Kidney (tissue), 14 donors: Measurements from ENCODE around the gene SLC4A5. TPM values are rescaled to one million over a fixed set of nuclear protein-coding genes. Genes with fewer than 3 reads are reported as not detected.
A peak's percentile ranks its signal among the peaks of the same experiment; 100 is the strongest.

Experiments
- DNase-seq, 5 donors: peaks; one replicate each; pipeline ENCODE4 v3.0.0-alpha.2; 2013 to 2020
- FAIRE-seq: peaks from 2 replicates; lab custom pipeline; 2012; peaks lifted over from hg19 to GRCh38; lab: Jason Lieb, UNC
- H3K27ac ChIP-seq, 2 donors: one replicate each; pipeline ENCODE4 v1.7.0; 2013; ENCODE audit warnings: low read depth in 2 of 2, low read length in 2 of 2, inconsistent platforms in 1 of 2
- H3K27me3 ChIP-seq: one replicate; pipeline ENCODE4 v1.7.1; 2013; ENCODE audit warnings: low read length, inconsistent platforms; ENCODE audit not compliant: control insufficient read depth, insufficient read depth
- H3K36me3 ChIP-seq, 3 donors: one replicate each; pipeline versions ENCODE4 v1.7.0 to v1.7.1; 2013; ENCODE audit warnings: low read length in 3 of 3, control low read depth in 1 of 3, inconsistent platforms in 1 of 3; ENCODE audit not compliant: insufficient read depth in 3 of 3, control insufficient read depth in 2 of 3
- H3K4me1 ChIP-seq, 3 donors: one replicate each; pipeline versions ENCODE4 v1.7.0 to v1.7.1; 2013; ENCODE audit warnings: low read length in 3 of 3, inconsistent platforms in 1 of 3, low read depth in 1 of 3; ENCODE audit not compliant: control insufficient read depth in 2 of 3, insufficient read depth in 2 of 3
- H3K4me3 ChIP-seq, 3 donors: one replicate each; pipeline versions ENCODE4 v1.7.0 to v1.8.1; 2013; ENCODE audit warnings: low read length in 3 of 3, control low read depth in 1 of 3, inconsistent platforms in 1 of 3
- H3K9ac ChIP-seq, 3 donors: one replicate each; pipeline versions ENCODE4 v1.7.0 to v1.7.1; 2013; ENCODE audit warnings: low read length in 3 of 3, control low read depth in 1 of 3, inconsistent platforms in 1 of 3
- H3K9me3 ChIP-seq, 3 donors: one replicate each; pipeline versions ENCODE4 v1.7.0 to v1.7.1; 2013; ENCODE audit warnings: low read length in 3 of 3, control low read depth in 1 of 3, inconsistent platforms in 1 of 3; ENCODE audit not compliant: control insufficient read depth in 2 of 3, insufficient read depth in 1 of 3
- CTCF ChIP-seq: IDR thresholded peaks from 3 replicates; pipeline ENCODE4 v1.5.1; 2012; ENCODE audit warnings: mild to moderate bottlenecking, moderate library complexity, borderline replicate concordance; ENCODE audit not compliant: insufficient read depth; ENCODE audit errors: extremely low read depth
- intact Hi-C: fragments of 100-400 bp; cut with DNase I; formaldehyde crosslinking; loops from one replicate; pipeline ENCODE4 v1.11.1; 2022
- polyA plus RNA-seq: library from polyadenylated mRNA; stranded (reverse); fragments of 350-450 nt; fragmentation: Illumina TruSeq; extraction: RNeasy Lipid Tissue Mini Kit (QIAGEN cat#74804); gene quantifications from one replicate; pipeline ENCODE4 v1.2.3, GENCODE V29; 2014; ENCODE audit warnings: low read depth, low replicate concordance; ENCODE audit not compliant: insufficient read depth
- total RNA-seq: library from RNA; stranded (reverse); fragmentation: NEBNext Ultra II Directional; extraction: Animal tissue kit (Norgen Biotek cat#: 25700); gene quantifications from one replicate; pipeline ENCODE4 v1.2.1, GENCODE V29; 2021
- donor health status: control.
- donor health status: control.
- donor health status: control.
- donor health status: control.
- donor health status: control.
- donor health status: DM: yes; HTN: yes; CAD: no.
- donor health status: Normal renal cell carcinoma (clear cell type).

Gene SLC4A5
- total and polyA plus RNA-seq, 2 donors from 2014 or later = 1.1 to 5.2 TPM

DNA sequence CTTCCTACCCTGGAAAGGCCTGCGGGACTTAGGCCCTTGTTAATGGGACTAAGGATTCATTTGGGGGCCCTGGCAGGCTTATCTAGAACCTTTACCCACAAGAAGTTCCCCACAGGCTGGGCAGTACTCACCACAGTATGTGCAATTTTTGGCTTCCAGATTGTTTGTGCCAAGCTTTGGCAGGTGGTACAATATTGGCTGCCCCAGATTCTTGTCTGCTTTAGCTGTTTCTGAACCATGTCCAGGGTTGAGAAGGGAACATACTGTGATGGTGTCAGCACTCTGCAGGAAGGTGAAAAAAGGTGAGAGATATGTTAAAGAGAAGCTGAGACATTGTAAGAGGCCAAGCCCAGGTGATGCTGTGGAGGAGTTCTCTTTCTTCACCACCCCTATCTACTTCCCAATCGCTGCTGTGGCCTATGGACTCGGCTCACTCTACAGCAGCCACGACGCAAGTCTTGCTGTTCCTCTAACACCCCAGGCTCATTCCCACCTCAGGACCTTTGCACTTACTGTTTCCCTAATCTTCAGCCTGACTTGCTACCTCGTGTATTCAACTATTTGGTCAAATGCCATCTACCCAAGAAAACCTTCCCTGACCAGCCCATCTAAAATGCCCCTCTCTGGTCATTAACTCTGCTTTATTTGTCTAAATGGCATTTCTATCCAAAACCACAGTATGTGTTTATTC, 9.2 kb downstream of the SLC4A5 start:
- H3K27ac ChIP-seq = no peak overlapping the region
- H3K9me3 ChIP-seq = no peaks in the 10 kb centered on the region
- intact Hi-C loops = no loop called here
- no peak for FAIRE-seq
- peaks cover 0 to 10% (median 2%) of the 10 kb centered on the region in 3 donors for H3K36me3 ChIP-seq
- no peak overlapping the region for H3K4me3 ChIP-seq
- DNase-seq = no peak
- no peak for TF ChIP-seq CTCF
- H3K4me1 ChIP-seq = no peaks in the 10 kb centered on the region
- H3K9ac ChIP-seq = no peak overlapping the region
- no peaks in the 10 kb centered on the region for H3K27me3 ChIP-seq

GRCh38 chr2:74333175-74333574, 10.0 kb downstream of the SLC4A5 start:
- no peak overlapping the region for H3K4me3 ChIP-seq
- H3K36me3 ChIP-seq = peaks cover 0 to 10% (median 2%) of the 10 kb centered on the region in 3 donors
- TF ChIP-seq CTCF = no peak
- H3K27ac ChIP-seq = no peak overlapping the region
- intact Hi-C loops = no loop called here
- peak in 3 of 5 donors; percentile 13 to 42 (median 37) for DNase-seq
- no peaks in the 10 kb centered on the region for H3K4me1 ChIP-seq
- H3K9me3 ChIP-seq = no peaks in the 10 kb centered on the region
- H3K9ac ChIP-seq = no peak overlapping the region
- no peak for FAIRE-seq
- H3K27me3 ChIP-seq = no peaks in the 10 kb centered on the region

GRCh38 chr2:74332550-74333174, 10.6 kb downstream of the SLC4A5 start:
- no peaks in the 10 kb centered on the region for H3K9me3 ChIP-seq
- H3K27me3 ChIP-seq = no peaks in the 10 kb centered on the region
- TF ChIP-seq CTCF = no peak
- H3K9ac ChIP-seq = no peak overlapping the region
- intact Hi-C loops = no loop called here
- no peak for DNase-seq
- no peaks in the 10 kb centered on the region for H3K4me1 ChIP-seq
- FAIRE-seq = no peak
- H3K4me3 ChIP-seq = no peak overlapping the region
- H3K36me3 ChIP-seq = peaks cover 0 to 10% (median 2%) of the 10 kb centered on the region in 3 donors
- no peak overlapping the region for H3K27ac ChIP-seq
